DND-41 (cell line): Measurements from ENCODE around the gene MOV10L1.

Source experiments
- EZH2 ChIP-seq: IDR thresholded peaks from 3 replicates; pipeline ENCODE4 v1.6.1; 2012; ENCODE audit warnings: borderline replicate concordance, low read depth, mild to moderate bottlenecking, moderate library complexity, low read length, inconsistent platforms; ENCODE audit not compliant: severe bottlenecking
- TF ChIP-seq, protein P1 (sequence below): IDR thresholded peaks from 2 replicates; pipeline ENCODE4 v1.5.1; 2012; ENCODE audit warnings: borderline replicate concordance, low read length, moderate library complexity, mild to moderate bottlenecking; ENCODE audit not compliant: poor library complexity, severe bottlenecking; ENCODE audit errors: extremely low read depth

- TF ChIP-seq, protein P1, sequence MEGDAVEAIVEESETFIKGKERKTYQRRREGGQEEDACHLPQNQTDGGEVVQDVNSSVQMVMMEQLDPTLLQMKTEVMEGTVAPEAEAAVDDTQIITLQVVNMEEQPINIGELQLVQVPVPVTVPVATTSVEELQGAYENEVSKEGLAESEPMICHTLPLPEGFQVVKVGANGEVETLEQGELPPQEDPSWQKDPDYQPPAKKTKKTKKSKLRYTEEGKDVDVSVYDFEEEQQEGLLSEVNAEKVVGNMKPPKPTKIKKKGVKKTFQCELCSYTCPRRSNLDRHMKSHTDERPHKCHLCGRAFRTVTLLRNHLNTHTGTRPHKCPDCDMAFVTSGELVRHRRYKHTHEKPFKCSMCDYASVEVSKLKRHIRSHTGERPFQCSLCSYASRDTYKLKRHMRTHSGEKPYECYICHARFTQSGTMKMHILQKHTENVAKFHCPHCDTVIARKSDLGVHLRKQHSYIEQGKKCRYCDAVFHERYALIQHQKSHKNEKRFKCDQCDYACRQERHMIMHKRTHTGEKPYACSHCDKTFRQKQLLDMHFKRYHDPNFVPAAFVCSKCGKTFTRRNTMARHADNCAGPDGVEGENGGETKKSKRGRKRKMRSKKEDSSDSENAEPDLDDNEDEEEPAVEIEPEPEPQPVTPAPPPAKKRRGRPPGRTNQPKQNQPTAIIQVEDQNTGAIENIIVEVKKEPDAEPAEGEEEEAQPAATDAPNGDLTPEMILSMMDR: no peak
- no peak for TF ChIP-seq EZH2
These were observed 108.2 kb downstream of the MOV10L1 start for GRCh38 chr22:50197856-50198623.
